NCI-H2081 treated with DMSO at 0.1 percent for 48 hours (cell line): ENCODE results near the gene FOXP1.
"Not testable (repeated sequence)": the region's sequence is repeated elsewhere in the genome, so short reads cannot be mapped to it uniquely, and the experiment has no call there.

Source experiments
- DNase-seq: peaks from one replicate; lab custom pipeline; 2025; lab: John Stamatoyannopoulos, UW

FOXP1 gene

GRCh38 chr3:71451060-71451459 is 132.5 kb downstream of the FOXP1 start:
- DNase-seq: no peak

- no peak for DNase-seq
These were observed 133.4 kb downstream of the FOXP1 start for GRCh38 chr3:71450162-71450561.

DNA sequence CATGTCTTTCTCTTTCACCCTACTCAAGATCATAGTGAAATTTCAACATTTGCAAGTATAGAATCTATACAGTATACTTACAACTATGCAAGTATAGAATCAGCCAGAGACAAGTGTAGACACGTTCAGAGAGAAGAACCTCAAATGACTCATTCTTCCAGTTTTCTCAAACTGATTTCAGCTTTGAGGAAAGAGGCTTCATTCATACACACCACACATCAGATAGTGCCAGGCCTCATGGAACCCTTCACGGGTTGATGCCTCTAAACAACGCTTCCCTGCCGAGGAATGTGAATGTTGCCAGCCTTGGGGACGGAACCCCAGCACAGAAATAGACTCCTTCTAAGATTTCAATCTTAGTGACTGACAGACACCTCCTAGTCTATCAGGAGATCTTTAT is 135.7 kb downstream of the FOXP1 start:
- DNase-seq: no peak

DNA sequence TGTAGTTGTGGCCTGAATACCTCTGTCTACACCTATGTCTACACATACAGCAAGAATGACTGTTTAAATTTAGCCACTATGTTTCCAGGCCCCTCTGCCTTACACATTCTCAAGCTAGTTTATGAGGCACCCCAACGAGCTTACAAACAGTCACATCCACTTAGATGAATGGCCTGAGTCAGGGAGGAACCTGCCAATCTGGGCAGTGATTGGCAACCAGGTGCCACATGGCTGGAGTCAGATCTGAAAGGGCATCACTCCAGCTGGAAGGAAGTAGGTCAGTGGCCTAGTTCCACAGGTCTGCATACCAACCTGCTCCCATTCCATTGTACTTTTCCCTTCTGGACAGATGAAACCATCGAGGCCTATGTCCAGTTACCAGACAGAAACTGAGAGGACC is 136.3 kb downstream of the FOXP1 start:
- no peak for DNase-seq

DNA sequence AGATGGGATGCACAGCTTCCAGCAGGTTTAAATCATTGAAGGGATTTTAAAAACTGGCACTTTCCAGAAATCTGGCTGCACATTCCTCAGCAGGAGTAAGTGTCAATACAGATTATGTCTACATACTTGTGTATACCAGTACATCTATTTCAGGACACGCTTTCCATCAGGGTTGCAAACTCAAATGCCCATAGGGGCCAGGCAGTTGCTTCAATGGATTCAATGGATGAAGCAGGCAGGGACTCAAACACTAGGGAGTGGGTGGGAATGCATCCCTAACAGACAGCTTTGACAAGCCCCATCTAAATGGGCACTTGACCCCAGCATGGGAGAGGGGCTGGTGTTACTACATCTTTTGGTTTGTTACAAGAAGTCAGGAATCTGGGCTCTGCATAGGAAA is 136.8 kb downstream of the FOXP1 start:
- DNase-seq: no peak

DNA sequence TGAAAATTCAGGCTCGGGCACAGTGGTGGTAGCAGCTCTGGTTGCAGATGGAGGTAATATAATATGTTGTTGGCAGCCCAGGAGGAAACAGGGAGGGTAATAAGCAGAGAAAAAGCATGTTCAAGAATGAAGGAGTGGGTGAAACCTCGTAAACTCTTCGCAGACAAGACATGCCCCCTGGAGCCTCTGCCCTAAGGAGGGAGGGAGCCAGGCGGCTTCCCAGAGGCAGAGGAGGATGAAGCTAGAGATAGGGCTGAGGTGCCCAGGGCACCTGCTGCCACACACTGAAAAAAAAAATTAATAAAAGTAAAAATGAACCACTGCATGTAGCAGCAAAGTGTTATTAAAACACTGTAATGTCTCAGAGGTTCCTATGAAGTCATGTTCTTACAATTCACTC is 137.3 kb downstream of the FOXP1 start:
- no peak for DNase-seq

GRCh38 chr3:71444861-71445259 is 138.7 kb downstream of the FOXP1 start:
- DNase-seq: no peak

GRCh38 chr3:71444028-71444860 is 139.3 kb downstream of the FOXP1 start:
- DNase-seq: no peak

DNA sequence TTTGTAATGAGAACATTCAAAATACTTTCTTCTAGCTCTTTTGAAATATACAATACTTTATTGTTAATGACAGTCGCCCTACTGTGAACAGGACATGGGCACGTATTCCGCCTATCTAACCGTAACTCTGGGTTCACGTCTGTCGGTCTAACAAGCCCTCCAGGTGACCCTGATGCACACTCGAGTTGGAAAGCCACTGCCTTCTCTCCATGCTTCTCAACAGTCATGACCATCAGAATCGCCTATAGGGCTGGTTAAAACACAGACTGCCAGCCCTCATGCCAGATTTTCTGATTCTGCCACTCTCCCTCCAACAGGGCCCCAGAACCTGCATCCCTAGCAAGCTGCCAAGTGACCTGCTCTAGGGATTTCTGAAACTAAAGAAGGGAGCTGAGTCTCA is 140.2 kb downstream of the FOXP1 start:
- DNase-seq: no peak

DNA sequence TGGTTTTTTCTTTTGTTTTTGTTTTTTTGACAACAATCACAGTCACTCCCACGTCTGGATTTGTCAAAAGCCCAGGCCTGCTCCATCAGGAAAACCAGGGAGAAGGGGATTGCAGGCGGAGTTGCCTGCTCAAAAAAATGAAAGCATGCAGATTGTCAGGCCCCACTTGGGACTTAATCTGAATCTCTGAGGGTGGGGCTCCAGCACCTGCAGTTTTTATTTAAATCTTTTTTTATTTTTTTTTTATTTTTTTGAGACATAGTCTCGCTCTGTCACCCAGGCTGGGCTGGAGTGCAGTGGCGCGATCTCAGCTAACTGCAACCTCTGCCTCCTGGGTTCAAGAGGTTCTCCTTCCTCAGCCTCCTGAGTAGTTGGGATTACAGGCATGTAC is 140.9 kb downstream of the FOXP1 start:
- no peak for DNase-seq

DNA sequence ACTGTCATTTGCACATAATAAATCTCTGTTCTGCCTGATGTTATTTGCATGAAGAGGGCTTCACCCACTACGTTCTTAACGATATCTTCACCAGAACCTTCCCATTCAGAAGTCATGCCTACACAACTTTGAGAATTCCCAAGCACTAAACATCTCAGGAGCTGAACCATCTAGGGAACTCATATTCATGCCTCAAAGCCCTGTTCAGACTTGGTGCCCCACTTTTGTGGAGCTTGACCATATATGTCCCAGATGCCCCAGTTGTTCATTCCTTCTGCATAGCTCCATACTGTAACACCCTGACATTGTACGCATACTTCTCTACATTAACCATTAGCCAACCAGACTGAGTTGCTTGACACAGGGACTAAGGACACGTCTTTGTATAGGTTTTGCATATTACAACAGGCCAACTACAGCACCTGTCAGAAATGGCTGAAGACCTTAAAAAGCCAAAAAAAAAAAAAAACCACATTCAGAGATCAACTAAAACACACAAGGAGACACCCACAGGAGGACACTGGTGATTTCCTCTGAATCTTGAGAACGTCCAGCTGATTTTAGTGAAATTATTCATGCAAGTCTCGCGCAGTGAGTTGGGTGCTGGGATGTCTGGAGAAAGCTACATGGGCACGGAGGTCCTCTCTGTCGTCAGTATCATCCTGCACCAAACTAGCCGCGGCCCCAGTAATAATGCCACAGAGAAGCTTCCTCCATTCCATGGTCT is 141.4 kb downstream of the FOXP1 start:
- no peak for DNase-seq

DNA sequence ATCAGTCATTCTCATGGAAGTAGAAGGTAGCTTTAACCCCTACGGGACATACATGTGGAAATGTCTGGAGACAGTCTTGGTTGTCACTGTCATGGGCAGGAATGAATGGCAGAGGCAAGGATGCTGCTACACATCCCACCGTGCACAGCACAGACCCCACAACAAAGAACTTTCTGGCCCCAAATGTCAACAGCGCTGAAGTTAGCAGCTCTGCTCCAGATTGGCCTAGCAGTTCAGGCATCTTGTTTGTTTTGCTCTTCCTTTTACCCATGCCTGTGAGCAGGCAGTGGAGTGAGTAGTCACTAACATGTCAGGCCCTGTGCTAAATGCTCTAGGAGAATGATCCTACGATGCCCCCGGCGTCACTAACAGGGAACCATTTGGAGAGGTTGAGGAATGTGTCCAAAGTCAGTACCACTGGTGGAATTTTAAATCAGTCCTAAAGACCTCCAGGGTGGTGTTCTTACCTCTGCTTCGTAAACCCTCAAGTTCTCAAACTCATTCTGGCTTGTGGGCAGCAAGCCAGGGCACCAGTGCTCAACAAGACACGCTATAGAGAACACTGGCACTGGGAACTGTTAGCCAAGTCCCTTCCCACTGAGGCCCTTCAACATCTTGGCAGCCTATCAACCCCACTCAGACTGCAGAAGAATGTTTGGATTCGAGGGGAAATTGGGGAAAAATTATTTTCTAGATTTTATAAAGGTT is 142.2 kb downstream of the FOXP1 start:
- DNase-seq: no peak

DNA sequence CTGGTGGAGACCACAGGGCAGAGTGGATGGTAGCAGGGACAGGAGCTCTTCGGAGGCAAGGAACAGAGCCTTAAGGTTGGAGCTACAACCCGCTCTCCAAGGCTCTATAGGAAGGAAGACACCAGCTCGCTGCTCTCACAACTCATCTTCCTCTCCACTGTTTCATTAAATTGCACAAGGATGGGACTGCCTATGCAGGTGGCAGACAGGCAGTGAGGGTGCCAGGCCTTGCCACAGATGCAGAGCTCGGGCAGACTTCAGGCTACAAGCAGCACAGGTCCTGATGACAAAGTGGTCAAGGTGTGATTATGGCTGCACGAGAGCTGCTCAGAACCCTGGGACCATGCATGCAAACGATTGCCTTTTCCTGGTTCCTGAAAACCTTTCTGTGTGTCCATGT is 144.6 kb downstream of the FOXP1 start:
- no peak for DNase-seq

DNA sequence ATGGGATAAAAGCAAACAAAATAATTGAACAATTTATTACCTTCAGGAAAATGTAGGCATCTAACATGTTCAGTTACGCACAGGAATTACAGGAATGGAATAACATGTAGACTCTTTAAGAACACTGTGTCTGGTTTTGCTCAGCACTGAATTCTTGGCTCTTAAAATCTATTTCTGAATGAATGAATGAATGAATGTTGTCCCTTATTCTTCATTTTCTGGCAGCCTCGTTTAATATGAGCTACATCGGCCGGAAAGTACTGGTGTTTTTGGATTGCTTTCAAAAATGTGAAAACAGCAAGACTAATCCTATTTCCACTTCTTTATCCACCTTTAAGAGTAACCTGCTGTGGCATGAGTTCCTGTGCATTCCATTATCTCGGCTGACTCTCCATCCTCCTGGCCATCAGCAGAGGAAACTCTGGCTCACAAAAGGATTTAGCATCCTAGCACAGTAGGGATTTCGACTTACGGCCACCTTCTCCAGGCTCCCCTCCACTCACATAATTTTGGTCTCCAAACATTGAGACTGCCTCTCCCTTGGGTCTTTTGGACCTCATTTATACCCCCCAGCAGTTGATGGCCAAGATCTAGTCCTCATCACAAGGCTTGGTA is 145.3 kb downstream of the FOXP1 start:
- DNase-seq: no peak

GRCh38 chr3:71436337-71436736 is 147.2 kb downstream of the FOXP1 start:
- DNase-seq: no peak

- DNase-seq: not testable (repeated sequence)
These were observed 147.7 kb downstream of the FOXP1 start for GRCh38 chr3:71435836-71436235.

DNA sequence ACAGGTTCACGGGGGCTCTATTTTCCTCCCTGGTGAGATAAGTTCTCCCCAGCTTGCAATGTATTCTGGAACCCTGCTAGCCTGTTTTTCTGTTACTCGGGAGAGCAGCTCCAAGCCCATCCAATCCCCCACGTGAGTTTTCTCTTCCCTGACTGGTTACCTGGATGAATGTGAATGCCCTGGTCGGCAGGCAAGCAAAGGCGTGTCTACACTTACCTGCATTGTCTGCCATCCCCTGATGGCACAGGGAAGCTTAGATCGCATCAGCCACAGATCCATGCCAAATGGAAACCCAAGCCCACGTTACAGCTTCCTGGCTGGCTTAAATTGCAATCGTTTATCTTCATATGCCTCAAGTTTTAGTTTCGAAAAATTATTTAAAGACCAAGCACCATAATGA is 149.9 kb downstream of the FOXP1 start:
- DNase-seq: no peak

GRCh38 chr3:71432044-71432975 is 151.2 kb downstream of the FOXP1 start:
- DNase-seq: no peak

GRCh38 chr3:71430941-71431552 is 152.5 kb downstream of the FOXP1 start:
- no peak for DNase-seq

GRCh38 chr3:71429597-71429988 is 153.9 kb downstream of the FOXP1 start:
- no peak for DNase-seq
